ENCODE data around the gene RBBP8. TPM values are rescaled to one million over a fixed set of nuclear protein-coding genes. Genes with fewer than 3 reads are reported as not detected.

RBBP8 gene
- total and polyA plus RNA-seq, 12 donors = 4.0 to 13.5 (median 7.4) TPM

- H3K4me1 ChIP-seq = peaks cover 0 to 16% (median 0%) of the 10 kb centered on the region in 9 donors
- H3K4me3 ChIP-seq = no peak overlapping the region
- H3K27me3 ChIP-seq = peaks cover 0 to 31% (median 13%) of the 10 kb centered on the region in 7 donors
- H3K36me3 ChIP-seq = no peaks in the 10 kb centered on the region
- intact Hi-C loops (cut with DNase I) = no loop called here
- H3K27ac ChIP-seq = no peak overlapping the region
- H3K9me3 ChIP-seq = peaks cover 0 to 3% (median 0%) of the 10 kb centered on the region in 11 donors
- TF ChIP-seq CTCF (IDR thresholded peaks at IDR 0.05) = no peak
- no peak for DNase-seq
- 74 to 78% methylated on average over 4 of the region's 4 CpGs for WGBS, 2 donors
- no peak for ATAC-seq
Observed at GRCh38 chr18:23056315-23056714, 123.2 kb downstream of the RBBP8 start.

GRCh38 chr18:23057096-23057495 lies 124.0 kb downstream of the RBBP8 start:
- DNase-seq (no peak), ATAC-seq (no peak)
- H3K27ac ChIP-seq = no peak overlapping the region
- H3K27me3 ChIP-seq = peaks cover 0 to 29% (median 13%) of the 10 kb centered on the region in 7 donors
- peaks cover 0 to 5% (median 0%) of the 10 kb centered on the region in 11 donors for H3K9me3 ChIP-seq
- intact Hi-C loops (cut with DNase I) = no loop called here
- H3K36me3 ChIP-seq = no peaks in the 10 kb centered on the region
- H3K4me3 ChIP-seq = no peak overlapping the region
- WGBS, 2 donors = 78 to 79% methylated on average over 2 of the region's 2 CpGs
- H3K4me1 ChIP-seq = peaks cover 0 to 16% (median 0%) of the 10 kb centered on the region in 9 donors
- no peak for TF ChIP-seq CTCF (IDR thresholded peaks at IDR 0.05)

GRCh38 chr18:23058746-23059415 lies 125.8 kb downstream of the RBBP8 start:
- intact Hi-C loops (cut with DNase I) = no loop called here
- no peak overlapping the region for H3K4me3 ChIP-seq
- no peak for ATAC-seq
- DNase-seq = no peak
- no peak for TF ChIP-seq CTCF (IDR thresholded peaks at IDR 0.05)
- no peak overlapping the region for H3K27ac ChIP-seq
- H3K27me3 ChIP-seq = peaks cover 0 to 28% (median 13%) of the 10 kb centered on the region in 7 donors
- 83 to 85% methylated on average over 7 of the region's 7 CpGs for WGBS, 2 donors
- peaks cover 0 to 6% (median 0%) of the 10 kb centered on the region in 9 donors for H3K4me1 ChIP-seq
- peaks cover 0 to 13% (median 0%) of the 10 kb centered on the region in 11 donors for H3K9me3 ChIP-seq
- H3K36me3 ChIP-seq = no peaks in the 10 kb centered on the region

GRCh38 chr18:23059541-23060465 lies 126.7 kb downstream of the RBBP8 start:
- peaks cover 0 to 28% (median 13%) of the 10 kb centered on the region in 7 donors for H3K27me3 ChIP-seq
- no peak overlapping the region for H3K4me3 ChIP-seq
- intact Hi-C loops (cut with DNase I) = no loop called here
- DNase-seq = no peak
- 72 to 74% methylated on average over 9 of the region's 9 CpGs for WGBS, 2 donors
- H3K9me3 ChIP-seq = peaks cover 0 to 16% (median 0%) of the 10 kb centered on the region in 11 donors
- no peak for ATAC-seq
- no peak overlapping the region for H3K27ac ChIP-seq
- TF ChIP-seq CTCF (IDR thresholded peaks at IDR 0.05) = no peak
- no peaks in the 10 kb centered on the region for H3K4me1 ChIP-seq
- H3K36me3 ChIP-seq = no peaks in the 10 kb centered on the region

Data from heart right ventricle (tissue), 16 donors.